ENCODE measurements around the gene CHAC1. TPM values are rescaled to one million over a fixed set of nuclear protein-coding genes. Genes with fewer than 3 reads are reported as not detected.

Gene CHAC1
- total RNA-seq, 1 donor from 2014 or later, result 0.81 TPM

GRCh38 chr15:40964006-40964405 lies 10.7 kb downstream of the CHAC1 start:
- intact Hi-C loops (cut with DNase I), result no loop called here
- ATAC-seq, result no peak
- DNase-seq (ENCODE audit: missing footprints), result no peak

DNA sequence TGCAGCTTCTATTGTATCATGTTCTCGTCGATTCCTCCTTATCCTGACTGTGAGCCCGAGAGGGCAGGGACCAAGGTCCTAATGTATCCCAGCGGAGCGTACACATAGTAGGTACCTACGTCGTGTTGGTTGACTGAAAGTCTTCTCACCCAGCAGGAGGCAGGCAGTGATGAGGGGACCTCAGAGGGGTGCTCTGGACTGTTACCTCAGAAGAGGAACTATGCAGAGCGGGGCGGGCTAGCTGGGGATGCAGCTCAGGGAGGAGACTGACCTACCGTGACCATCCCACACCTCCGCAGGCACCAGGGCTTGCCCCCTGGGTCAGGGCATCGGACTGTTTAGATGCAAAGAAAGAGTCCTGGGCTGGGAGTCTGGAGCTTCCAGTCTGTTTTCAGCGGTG lies 11.4 kb downstream of the CHAC1 start:
- intact Hi-C loops (cut with DNase I), result no loop called here
- no peak for DNase-seq (ENCODE audit: missing footprints)
- ATAC-seq, result no peak

GRCh38 chr15:40968290-40969085 lies 15.2 kb downstream of the CHAC1 start:
- no peak for ATAC-seq
- intact Hi-C loops (cut with DNase I), result no loop called here
- DNase-seq (ENCODE audit: missing footprints), result no peak

DNA sequence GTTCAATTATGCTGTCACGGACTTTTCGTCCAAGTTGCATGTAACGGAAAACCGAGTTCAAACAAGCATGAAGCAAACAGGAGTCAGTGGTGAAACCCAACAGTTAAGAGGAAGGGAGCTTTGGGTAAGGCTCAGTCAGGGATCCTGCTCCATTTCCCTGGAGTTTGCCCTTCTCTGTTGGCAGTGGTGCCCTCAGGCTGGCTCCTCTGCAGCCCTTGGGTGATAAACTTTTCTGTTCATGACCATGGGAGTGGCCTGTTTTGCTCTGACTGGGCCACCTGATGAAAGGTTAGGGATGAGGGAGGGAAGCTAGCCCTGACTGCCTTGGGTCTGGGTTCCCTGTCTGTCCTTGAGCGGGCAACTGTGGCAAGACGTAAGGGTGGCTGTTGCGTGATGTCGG lies 16.1 kb downstream of the CHAC1 start:
- intact Hi-C loops (cut with DNase I), result no loop called here
- DNase-seq (ENCODE audit: missing footprints) (no peak), ATAC-seq (no peak)

DNA sequence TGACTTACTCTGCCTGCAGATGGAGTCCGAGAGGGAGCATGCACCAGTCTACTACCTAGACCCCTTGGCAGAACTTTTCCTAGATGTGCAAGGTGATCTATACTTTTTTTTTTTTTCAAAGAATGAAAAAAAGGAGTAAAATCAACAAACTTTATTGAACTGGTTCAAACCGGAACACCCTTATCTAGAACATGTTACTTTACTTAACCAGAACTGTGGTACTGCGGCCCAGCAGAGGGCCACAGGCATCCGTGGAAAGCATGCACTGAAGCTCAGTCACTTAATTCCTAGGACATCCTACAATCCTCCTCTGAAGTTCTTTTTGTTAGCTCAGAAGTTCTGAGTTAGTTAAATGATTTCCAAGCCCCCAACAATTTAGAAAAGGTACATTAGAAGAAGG lies 21.6 kb downstream of the CHAC1 start:
- DNase-seq (ENCODE audit: missing footprints), result no peak
- intact Hi-C loops (cut with DNase I), result no loop called here
- no peak for ATAC-seq

DNA sequence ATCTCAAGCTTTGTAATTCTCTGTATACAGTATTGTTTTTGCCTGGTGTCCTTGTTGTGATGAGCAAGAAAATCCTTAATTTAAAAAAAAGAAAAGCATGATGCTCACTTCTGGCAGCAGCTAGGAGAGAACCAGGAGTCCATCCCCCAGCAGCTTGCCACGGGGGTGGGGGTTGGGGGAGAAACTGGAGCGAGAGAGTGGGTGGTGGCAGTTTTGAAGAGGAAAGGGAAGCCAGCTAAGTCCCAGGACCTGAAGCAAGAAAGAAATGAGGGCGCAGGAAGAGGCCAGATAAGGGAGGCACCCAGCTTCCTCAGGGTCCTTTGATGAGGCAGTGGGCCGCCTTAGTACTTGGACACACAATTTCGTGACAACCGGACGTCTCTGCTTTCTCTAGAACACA lies 23.5 kb downstream of the CHAC1 start:
- intact Hi-C loops (cut with DNase I), result no loop called here
- no peak for ATAC-seq
- no peak for DNase-seq (ENCODE audit: missing footprints)

DNA sequence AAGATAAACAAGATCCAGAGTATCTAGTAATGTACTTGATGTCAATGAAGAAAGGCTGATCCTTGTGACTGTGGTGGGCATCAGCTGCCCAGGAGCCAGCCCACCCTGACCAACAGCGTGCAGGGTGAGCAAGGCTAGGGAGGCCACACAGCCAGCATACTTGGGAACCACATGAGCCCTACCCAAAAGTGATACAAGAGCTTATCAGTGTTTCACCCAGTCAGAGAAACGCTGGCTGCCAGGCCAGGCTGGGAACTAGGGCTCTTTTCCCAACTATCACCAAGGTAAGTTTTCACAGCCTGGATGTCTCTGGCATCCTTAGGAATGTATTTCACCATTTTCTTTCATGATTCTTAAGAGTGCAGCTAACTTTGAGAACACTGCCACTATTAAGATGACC lies 24.9 kb downstream of the CHAC1 start:
- intact Hi-C loops (cut with DNase I), result no loop called here
- no peak for DNase-seq (ENCODE audit: missing footprints)
- ATAC-seq, result no peak

DNA sequence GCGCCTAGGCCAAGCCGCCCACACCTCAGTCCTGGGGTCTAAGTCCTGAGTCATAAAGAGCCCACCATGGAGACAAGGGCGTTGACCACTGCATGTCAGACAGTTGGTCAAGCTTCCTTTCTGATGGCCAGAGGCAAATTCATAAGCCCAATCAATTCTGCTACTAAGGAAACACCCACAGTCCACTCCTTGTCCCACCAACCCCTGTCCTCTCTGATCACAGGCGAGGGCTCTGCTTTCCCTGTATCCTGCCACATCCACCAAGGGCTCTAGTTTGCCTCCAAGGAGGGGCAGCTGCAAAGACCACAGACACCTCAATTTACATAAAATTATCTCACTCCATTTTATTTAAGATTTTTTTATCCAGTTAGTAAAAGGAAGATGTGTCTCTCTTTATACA lies 25.3 kb downstream of the CHAC1 start:
- intact Hi-C loops (cut with DNase I), result no loop called here
- DNase-seq (ENCODE audit: missing footprints), result no peak
- ATAC-seq, result no peak

- intact Hi-C loops (cut with DNase I), result no loop called here
Measured at GRCh38 chr15:40981186-40981585, 27.9 kb downstream of the CHAC1 start.

DNA sequence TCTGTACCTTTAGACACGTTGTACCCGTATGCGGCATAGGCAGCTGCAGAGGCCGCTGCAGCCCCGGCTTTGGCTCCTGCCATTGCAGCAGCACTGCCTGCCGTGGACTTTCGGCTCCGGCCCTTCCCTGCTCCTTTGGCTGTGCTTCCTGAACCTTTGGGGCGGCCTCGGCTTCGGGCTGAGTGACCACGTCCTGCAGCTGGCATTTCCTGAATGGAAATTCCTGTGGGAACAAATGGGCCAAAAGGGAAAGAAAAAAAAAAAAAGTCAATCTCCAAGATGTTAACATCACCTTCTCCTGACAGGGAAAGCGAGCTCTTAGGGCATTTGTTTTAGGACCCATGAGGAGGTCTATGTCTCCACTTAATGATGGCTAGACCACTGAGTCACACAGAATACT lies 29.6 kb downstream of the CHAC1 start:
- ATAC-seq (no peak), DNase-seq (ENCODE audit: missing footprints) (no peak)
- intact Hi-C loops (cut with DNase I), result no loop called here

More at GRCh38 chr15:40981186-40981585, 27.9 kb downstream of the CHAC1 start:
- ATAC-seq (no peak), DNase-seq (ENCODE audit: missing footprints) (no peak)

DNA sequence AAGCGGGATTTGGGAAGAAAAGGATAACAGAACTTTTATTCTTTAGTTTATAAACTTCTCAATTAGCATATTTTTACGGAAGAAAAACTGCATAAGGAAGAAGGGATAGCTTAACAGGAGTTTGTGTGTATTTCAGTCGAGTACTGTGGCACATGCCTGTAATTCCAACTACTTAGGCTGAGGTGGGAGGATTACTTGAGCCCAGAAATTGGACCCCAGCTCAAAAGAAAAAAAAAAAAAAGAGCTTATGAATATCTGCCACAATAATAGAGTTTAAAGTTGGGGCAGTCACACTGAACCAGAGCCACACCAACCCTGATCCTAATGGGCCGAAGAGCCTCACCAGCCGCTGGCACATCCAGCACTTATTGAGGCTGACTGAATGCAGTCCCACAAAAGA lies 31.1 kb downstream of the CHAC1 start:
- intact Hi-C loops (cut with DNase I), result no loop called here
- ATAC-seq (no peak), DNase-seq (ENCODE audit: missing footprints) (no peak)

DNA sequence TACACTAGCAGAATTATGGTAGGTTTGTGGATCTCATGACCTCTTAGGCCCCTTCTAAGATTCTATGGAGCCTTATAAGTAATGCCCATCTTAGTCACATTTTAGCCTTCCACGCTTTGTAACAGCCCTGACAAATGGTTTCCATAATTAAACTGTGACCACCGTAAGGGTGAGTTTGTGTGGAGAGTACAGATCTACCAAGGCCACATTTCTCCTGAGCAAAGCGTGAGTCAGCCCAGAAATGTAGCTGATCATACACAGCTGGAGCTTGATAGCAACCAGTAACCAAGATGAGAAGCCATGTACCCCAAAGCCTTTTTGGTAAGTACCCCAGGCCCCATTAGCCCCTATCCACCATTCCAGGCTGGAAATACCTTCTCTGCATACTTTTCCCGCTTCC lies 31.7 kb downstream of the CHAC1 start:
- intact Hi-C loops (cut with DNase I), result no loop called here
- ATAC-seq, result no peak
- DNase-seq (ENCODE audit: missing footprints), result no peak

DNA sequence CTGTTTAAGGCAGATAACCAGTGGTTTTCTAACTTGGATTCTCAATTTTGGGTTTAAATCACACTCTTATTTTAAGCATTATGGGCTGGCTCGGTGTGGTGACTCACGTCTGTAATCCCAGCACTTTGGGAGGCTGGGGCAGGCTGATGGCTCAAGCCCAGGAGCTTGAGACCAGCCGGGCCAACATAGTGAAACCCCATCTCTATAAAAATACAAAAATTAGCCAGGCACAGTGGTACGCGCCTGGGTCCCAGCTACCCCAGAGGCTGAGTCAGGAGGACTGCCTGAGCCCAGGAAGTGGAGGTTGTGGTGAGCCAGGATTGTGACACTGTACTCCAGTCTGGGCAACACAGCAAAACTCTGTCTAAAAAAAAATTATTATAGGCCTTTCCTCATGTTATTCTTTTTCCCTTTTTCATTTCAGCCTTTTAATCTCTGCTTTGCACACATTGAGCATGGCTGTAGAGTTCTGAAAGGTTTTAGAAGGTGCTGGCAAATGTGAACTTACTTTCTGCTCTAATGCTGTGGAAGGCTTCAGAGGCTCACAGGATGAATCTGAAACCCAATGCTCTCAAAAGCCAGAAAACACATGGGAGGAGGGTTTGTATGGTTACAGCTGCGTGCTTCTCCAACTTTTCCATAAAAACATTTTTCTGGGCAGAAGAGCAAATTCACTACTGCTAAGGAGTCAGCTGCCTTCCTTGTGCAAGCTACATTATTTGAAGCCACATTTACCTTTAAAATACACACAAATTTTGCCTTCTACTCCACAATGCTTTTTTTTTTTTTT lies 32.5 kb downstream of the CHAC1 start:
- DNase-seq (ENCODE audit: missing footprints), result no peak
- no peak for ATAC-seq
- intact Hi-C loops (cut with DNase I), result no loop called here

- intact Hi-C loops (cut with DNase I), result no loop called here
- ATAC-seq, result no peak
Measured at GRCh38 chr15:40986820-40987219, 33.5 kb downstream of the CHAC1 start.

GRCh38 chr15:40988156-40988555 lies 34.9 kb downstream of the CHAC1 start:
- ATAC-seq (no peak), DNase-seq (ENCODE audit: missing footprints) (no peak)
- intact Hi-C loops (cut with DNase I), result no loop called here

More at GRCh38 chr15:40986820-40987219, 33.5 kb downstream of the CHAC1 start:
- DNase-seq (ENCODE audit: missing footprints), result no peak

GRCh38 chr15:40990080-40990479 lies 36.8 kb downstream of the CHAC1 start:
- no peak for DNase-seq (ENCODE audit: missing footprints)
- ATAC-seq, result no peak
- intact Hi-C loops (cut with DNase I), result no loop called here

DNA sequence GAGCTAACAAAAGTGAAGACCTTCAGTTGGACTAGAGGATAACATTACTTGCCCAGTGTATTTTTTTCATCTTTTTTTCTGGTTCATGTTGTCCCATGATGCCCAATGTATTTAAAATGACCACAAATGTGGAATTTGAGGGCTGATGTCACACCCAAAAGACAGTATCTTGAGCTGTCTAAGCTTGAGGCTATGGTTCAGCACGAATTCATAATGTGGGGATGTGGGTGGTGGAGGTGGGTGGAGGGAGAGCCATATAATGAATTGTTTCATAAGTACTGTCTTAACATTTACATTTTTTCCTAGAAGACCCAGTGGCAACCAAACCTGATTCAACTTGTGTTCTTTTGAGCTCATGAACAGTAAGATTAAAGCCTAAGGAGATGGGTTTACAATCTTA lies 37.5 kb downstream of the CHAC1 start:
- DNase-seq (ENCODE audit: missing footprints), result no peak
- intact Hi-C loops (cut with DNase I), result no loop called here
- ATAC-seq, result no peak

DNA sequence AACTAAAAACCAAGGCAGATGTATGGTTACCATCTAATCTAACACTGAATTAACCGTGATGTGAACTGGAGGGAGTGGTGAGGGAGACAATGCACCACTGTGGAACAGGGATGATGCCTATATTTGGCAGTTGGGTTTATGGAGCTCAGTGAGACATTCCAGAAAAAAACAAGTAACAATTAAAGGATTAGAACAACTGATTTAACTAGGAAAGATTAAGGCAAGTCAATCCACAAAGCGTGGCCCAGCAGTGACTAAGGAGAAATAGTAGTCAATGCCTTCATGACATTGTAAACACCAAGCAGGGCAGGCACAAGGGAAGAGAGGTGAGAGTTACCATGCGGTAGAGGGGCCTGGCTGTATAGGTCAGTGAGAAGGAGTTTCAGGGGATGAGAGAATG lies 38.1 kb downstream of the CHAC1 start:
- no peak for ATAC-seq
- intact Hi-C loops (cut with DNase I), result no loop called here
- no peak for DNase-seq (ENCODE audit: missing footprints)

DNA sequence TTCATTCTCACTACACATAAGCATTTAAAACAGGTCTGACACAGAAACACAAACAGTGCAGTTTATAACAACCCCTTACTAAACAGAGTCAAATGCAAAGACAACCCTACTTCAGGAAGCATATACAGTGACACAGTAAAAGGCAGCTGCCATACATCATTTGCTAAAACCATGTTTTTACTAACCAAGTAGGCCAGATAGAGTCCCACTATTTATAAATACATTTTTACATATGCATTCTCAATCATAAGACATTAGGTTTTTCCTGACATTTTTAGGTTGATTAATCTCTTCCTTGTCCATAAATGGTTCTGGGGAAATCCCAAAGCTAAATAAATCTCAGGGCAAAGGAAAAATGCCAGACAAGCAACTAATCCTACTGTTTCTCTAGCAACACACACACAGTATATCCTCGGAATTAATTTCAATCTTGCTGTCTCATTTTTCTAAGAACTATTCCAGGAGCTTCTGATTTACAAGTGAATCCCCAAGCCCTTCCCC lies 39.0 kb downstream of the CHAC1 start:
- DNase-seq (ENCODE audit: missing footprints) (no peak), ATAC-seq (no peak)
- intact Hi-C loops (cut with DNase I), result no loop called here

DNA sequence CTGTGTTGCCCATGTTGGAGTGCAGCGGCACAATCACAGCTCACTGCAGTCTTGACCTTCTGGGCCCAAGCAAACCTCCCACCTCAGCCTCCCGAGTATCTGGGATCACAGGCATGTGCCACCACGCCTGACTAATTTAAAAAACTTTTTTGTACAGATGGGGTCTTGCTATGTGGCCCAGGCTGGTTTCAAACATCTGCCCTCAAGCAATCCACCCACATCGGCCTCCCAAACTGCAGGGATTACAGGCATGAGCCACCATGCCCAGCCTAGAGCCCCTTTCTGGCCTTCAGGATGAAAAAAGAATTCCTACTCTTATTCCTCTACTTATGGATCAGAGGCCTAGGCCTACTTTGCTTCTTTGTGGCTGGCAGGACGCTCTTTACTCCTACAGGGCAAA lies 39.6 kb downstream of the CHAC1 start:
- intact Hi-C loops (cut with DNase I), result no loop called here
- no peak for DNase-seq (ENCODE audit: missing footprints)

More for the DNA sequence above, 39.6 kb downstream of the CHAC1 start:
- no peak for ATAC-seq

Measured in Right ventricle myocardium inferior (tissue), 1 donor.